Esophagus squamous epithelium (tissue), 4 donors: ENCODE results near the gene DLK1.

ENCODE experiments used
- CTCF ChIP-seq, 6 experiments: fragments of 450-650 bp in 4 of 6; fragments of 200-600 bp in 2 of 6; sonication (generic) in 2 of 6; IDR thresholded peaks; one replicate each; pipeline ENCODE4 v1.5.1; 2016 to 2019; ENCODE audit warnings: antibody characterized with exemption in 6 of 6, mild to moderate bottlenecking in 4 of 6, moderate library complexity in 4 of 6
- POLR2A ChIP-seq, 4 donors: fragments of 450-650 bp; IDR thresholded peaks; one replicate each; pipeline ENCODE4 v1.6.1; 2017; ENCODE audit warnings: antibody characterized with exemption in 4 of 4, mild to moderate bottlenecking in 4 of 4, moderate library complexity in 3 of 4

DNA sequence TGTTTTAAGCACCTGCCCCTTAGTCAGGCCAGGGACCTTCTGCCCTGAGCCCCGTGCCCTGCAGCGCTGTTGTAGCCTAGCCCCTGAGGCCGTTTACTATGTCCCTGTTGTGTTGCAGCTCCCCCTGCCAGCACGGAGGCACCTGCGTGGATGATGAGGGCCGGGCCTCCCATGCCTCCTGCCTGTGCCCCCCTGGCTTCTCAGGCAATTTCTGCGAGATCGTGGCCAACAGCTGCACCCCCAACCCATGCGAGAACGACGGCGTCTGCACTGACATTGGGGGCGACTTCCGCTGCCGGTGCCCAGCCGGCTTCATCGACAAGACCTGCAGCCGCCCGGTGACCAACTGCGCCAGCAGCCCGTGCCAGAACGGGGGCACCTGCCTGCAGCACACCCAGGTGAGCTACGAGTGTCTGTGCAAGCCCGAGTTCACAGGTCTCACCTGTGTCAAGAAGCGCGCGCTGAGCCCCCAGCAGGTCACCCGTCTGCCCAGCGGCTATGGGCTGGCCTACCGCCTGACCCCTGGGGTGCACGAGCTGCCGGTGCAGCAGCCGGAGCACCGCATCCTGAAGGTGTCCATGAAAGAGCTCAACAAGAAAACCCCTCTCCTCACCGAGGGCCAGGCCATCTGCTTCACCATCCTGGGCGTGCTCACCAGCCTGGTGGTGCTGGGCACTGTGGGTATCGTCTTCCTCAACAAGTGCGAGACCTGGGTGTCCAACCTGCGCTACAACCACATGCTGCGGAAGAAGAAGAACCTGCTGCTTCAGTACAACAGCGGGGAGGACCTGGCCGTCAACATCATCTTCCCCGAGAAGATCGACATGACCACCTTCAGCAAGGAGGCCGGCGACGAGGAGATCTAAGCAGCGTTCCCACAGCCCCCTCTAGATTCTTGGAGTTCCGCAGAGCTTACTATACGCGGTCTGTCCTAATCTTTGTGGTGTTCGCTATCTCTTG is 7.6 kb downstream of the DLK1 start:
- TF ChIP-seq POLR2A (IDR thresholded peaks at IDR 0.05) (no peak), CTCF (IDR thresholded peaks at IDR 0.05) (no peak)
